Measurements from ENCODE around the gene FOXB1. TPM values are rescaled to one million over a fixed set of nuclear protein-coding genes. Genes with fewer than 3 reads are reported as not detected.

The FOXB1 gene
- total RNA-seq, 1 donor from 2014 or later: 0.71 TPM

- no peak for DNase-seq (ENCODE audit: low read depth)
- H3K36me3 ChIP-seq (ENCODE audit: control insufficient read depth, insufficient read depth, low read length): no peaks in the 10 kb centered on the region
- peaks cover 57% of the 10 kb centered on the region for H3K27me3 ChIP-seq (ENCODE audit: control insufficient read depth, insufficient read depth, low read length)
- no peak for TF ChIP-seq CTCF (IDR thresholded peaks at IDR 0.05; ENCODE audit: insufficient read depth, low read length, poor library complexity, severe bottlenecking)
- no peak overlapping the region for H3K4me3 ChIP-seq (ENCODE audit: low read depth, low read length)
These were observed 10.9 kb upstream of the FOXB1 start for GRCh38 chr15:59993041-59993750.

- Histone ChIP-seq H3K4me3 (ENCODE audit: low read depth, low read length) (no peak overlapping the region), H3K36me3 (ENCODE audit: control insufficient read depth, insufficient read depth, low read length) (no peaks in the 10 kb centered on the region), H3K27me3 (ENCODE audit: control insufficient read depth, insufficient read depth, low read length) (peaks cover 65% of the 10 kb centered on the region)
- peak; percentile 25 for TF ChIP-seq CTCF (IDR thresholded peaks at IDR 0.05; ENCODE audit: insufficient read depth, low read length, poor library complexity, severe bottlenecking)
- no peak for DNase-seq (ENCODE audit: low read depth)
These were observed 10.1 kb upstream of the FOXB1 start for GRCh38 chr15:59993950-59994401.

- no peak for TF ChIP-seq CTCF (IDR thresholded peaks at IDR 0.05; ENCODE audit: insufficient read depth, low read length, poor library complexity, severe bottlenecking)
- DNase-seq (ENCODE audit: low read depth): no peak
- no peak overlapping the region for H3K4me3 ChIP-seq (ENCODE audit: low read depth, low read length)
- no peaks in the 10 kb centered on the region for H3K36me3 ChIP-seq (ENCODE audit: control insufficient read depth, insufficient read depth, low read length)
- H3K27me3 ChIP-seq (ENCODE audit: control insufficient read depth, insufficient read depth, low read length): peaks cover 70% of the 10 kb centered on the region
These were observed 9.6 kb upstream of the FOXB1 start for GRCh38 chr15:59994526-59994887.

GRCh38 chr15:59994888-59995557 is 9.1 kb upstream of the FOXB1 start:
- H3K4me3 ChIP-seq (ENCODE audit: low read depth, low read length): no peak overlapping the region
- H3K36me3 ChIP-seq (ENCODE audit: control insufficient read depth, insufficient read depth, low read length): no peaks in the 10 kb centered on the region
- H3K27me3 ChIP-seq (ENCODE audit: control insufficient read depth, insufficient read depth, low read length): peaks cover 75% of the 10 kb centered on the region
- no peak for TF ChIP-seq CTCF (IDR thresholded peaks at IDR 0.05; ENCODE audit: insufficient read depth, low read length, poor library complexity, severe bottlenecking)
- DNase-seq (ENCODE audit: low read depth): no peak

GRCh38 chr15:59995568-59996297 is 8.4 kb upstream of the FOXB1 start:
- Histone ChIP-seq H3K36me3 (ENCODE audit: control insufficient read depth, insufficient read depth, low read length) (no peaks in the 10 kb centered on the region), H3K4me3 (ENCODE audit: low read depth, low read length) (no peak overlapping the region), H3K27me3 (ENCODE audit: control insufficient read depth, insufficient read depth, low read length) (peaks cover 82% of the 10 kb centered on the region)
- DNase-seq (ENCODE audit: low read depth): no peak
- no peak for TF ChIP-seq CTCF (IDR thresholded peaks at IDR 0.05; ENCODE audit: insufficient read depth, low read length, poor library complexity, severe bottlenecking)

All from kidney epithelial cell (primary cell).